ENCODE data around the gene NFASC. TPM values are rescaled to one million over a fixed set of nuclear protein-coding genes. Genes with fewer than 3 reads are reported as not detected.

The NFASC gene
- total and polyA plus RNA-seq, 2 donors (not counting 3 experiments of a cell fraction or from before 2014, with no cell fraction given), result not detected

- TF ChIP-seq, protein P1, sequence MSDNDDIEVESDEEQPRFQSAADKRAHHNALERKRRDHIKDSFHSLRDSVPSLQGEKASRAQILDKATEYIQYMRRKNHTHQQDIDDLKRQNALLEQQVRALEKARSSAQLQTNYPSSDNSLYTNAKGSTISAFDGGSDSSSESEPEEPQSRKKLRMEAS (IDR thresholded peaks at IDR 0.05; ENCODE audit: insufficient read depth, insufficient read length), result no peak
- TF ChIP-seq FOS (IDR thresholded peaks at IDR 0.05; ENCODE audit: borderline replicate concordance, insufficient read depth, low read length), result no peak
- no peak for TF ChIP-seq POLR2A (IDR thresholded peaks at IDR 0.05; ENCODE audit: low read depth, low read length)
- TF ChIP-seq EZH2 (IDR thresholded peaks at IDR 0.05; ENCODE audit: borderline replicate concordance, low read depth, low read length, severe bottlenecking), result no peak
- TF ChIP-seq MYC (IDR thresholded peaks at IDR 0.05; ENCODE audit: low read depth, low read length), result no peak
- TF ChIP-seq, protein P2, sequence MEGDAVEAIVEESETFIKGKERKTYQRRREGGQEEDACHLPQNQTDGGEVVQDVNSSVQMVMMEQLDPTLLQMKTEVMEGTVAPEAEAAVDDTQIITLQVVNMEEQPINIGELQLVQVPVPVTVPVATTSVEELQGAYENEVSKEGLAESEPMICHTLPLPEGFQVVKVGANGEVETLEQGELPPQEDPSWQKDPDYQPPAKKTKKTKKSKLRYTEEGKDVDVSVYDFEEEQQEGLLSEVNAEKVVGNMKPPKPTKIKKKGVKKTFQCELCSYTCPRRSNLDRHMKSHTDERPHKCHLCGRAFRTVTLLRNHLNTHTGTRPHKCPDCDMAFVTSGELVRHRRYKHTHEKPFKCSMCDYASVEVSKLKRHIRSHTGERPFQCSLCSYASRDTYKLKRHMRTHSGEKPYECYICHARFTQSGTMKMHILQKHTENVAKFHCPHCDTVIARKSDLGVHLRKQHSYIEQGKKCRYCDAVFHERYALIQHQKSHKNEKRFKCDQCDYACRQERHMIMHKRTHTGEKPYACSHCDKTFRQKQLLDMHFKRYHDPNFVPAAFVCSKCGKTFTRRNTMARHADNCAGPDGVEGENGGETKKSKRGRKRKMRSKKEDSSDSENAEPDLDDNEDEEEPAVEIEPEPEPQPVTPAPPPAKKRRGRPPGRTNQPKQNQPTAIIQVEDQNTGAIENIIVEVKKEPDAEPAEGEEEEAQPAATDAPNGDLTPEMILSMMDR (IDR thresholded peaks at IDR 0.05; ENCODE audit: extremely low read depth in 1 of 2, insufficient read depth in 1 of 2, low read depth in 1 of 2, low read length in 2 of 2), result no peak
- no peak for TF ChIP-seq JUN (IDR thresholded peaks at IDR 0.05; ENCODE audit: borderline replicate concordance, insufficient read depth, insufficient read length, low read depth)
- TF ChIP-seq POLR2AphosphoS5 (IDR thresholded peaks at IDR 0.05; ENCODE audit: insufficient read depth, low read depth, low read length), result no peak
- no peaks in the 10 kb centered on the region for H3K9me1 ChIP-seq (replicated peaks; ENCODE audit: control insufficient read depth, extremely low read depth, insufficient read depth, low read length)
- FAIRE-seq, result no peak
- H3K27ac ChIP-seq (ENCODE audit: insufficient read depth, low read depth, low read length), result no peak overlapping the region
- H3K36me3 ChIP-seq (ENCODE audit: control insufficient read depth in 2 of 2, extremely low read depth in 1 of 2, insufficient read depth in 2 of 2, low read length in 2 of 2), result no peaks in the 10 kb centered on the region
- H3K4me3 ChIP-seq (replicated peaks in 1 of 3; ENCODE audit: insufficient read depth in 1 of 3, low read depth in 1 of 3, low read length in 3 of 3), result no peak overlapping the region
- POLR2A ChIA-PET, result no interaction called here
- BruUV-seq (replicated peaks), result no TSS peak
- no peaks in the 10 kb centered on the region for H4K20me1 ChIP-seq (replicated peaks; ENCODE audit: control insufficient read depth, extremely low read depth, insufficient read depth, low read length)
- no peak overlapping the region for H2AFZ ChIP-seq (ENCODE audit: low read depth, low read length)
- peaks cover 0 to 3% of the 10 kb centered on the region in 2 experiments for H3K27me3 ChIP-seq (ENCODE audit: control insufficient read depth in 2 of 2, insufficient read depth in 2 of 2, low read length in 2 of 2)
- DNase-seq (ENCODE audit: low read depth, low spot score), result no peak
- intact Hi-C loops (cut with micrococcal nuclease) (no loop called here), dilution Hi-C loops (cut with MboI; ENCODE audit: extremely low pct_ligation_motif_present, low sequenced_read_pairs) (no loop called here)
- no peaks in the 10 kb centered on the region for H3K9me3 ChIP-seq (replicated peaks; ENCODE audit: control insufficient read depth, insufficient read depth, low read length)
- CTCF ChIA-PET, result interaction anchor here (1.2 kb wide), 1 partner anchor 49 kb away, joined by 4 read pairs; no protein-coding TSS in a partner anchor
- no peaks in the 10 kb centered on the region for H3K79me2 ChIP-seq (ENCODE audit: control insufficient read depth, insufficient read depth, low read length)
- no peaks in the 10 kb centered on the region for H3K4me1 ChIP-seq (ENCODE audit: control insufficient read depth, extremely low read depth, insufficient read depth, low read length)
- no peak overlapping the region for H3K9ac ChIP-seq (replicated peaks; ENCODE audit: extremely low read depth, insufficient read depth, low read length)
- H3K4me2 ChIP-seq (ENCODE audit: insufficient read depth, low read length), result no peak overlapping the region
Observed at GRCh38 chr1:205012391-205013140, 141.9 kb downstream of the NFASC start.
